GM12874 (cell line): ENCODE data around the gene SIDT2.
A peak's percentile ranks its signal among the peaks of the same experiment; 100 is the strongest.

Experiments used
- CTCF ChIP-seq: IDR thresholded peaks from 2 replicates; pipeline ENCODE4 v1.5.1; 2011; ENCODE audit warnings: low read depth, mild to moderate bottlenecking, control low read depth, low read length, moderate library complexity; ENCODE audit not compliant: insufficient read depth

Gene SIDT2

DNA sequence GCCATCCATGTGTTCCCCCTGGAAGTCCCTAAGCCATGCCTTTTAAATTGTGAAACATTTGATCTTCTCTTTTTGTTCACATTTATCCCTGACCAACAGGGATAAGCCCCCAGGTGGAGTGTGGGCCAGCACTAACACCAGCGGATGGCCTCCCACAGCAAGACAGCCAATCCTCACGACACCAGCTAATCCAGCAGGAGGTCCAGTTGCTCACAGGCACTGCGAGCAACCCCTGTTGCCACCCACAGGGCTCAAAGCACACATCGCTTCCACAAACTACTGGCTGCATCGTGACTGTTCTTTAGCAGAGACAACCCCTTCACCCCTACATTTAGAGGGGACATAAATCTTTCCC lies 51.4 kb downstream of the SIDT2 start:
- TF ChIP-seq CTCF = no peak

- TF ChIP-seq CTCF = no peak
Observed at GRCh38 chr11:117230286-117230961, 51.9 kb downstream of the SIDT2 start.

GRCh38 chr11:117230999-117231841 lies 52.7 kb downstream of the SIDT2 start:
- no peak for TF ChIP-seq CTCF

DNA sequence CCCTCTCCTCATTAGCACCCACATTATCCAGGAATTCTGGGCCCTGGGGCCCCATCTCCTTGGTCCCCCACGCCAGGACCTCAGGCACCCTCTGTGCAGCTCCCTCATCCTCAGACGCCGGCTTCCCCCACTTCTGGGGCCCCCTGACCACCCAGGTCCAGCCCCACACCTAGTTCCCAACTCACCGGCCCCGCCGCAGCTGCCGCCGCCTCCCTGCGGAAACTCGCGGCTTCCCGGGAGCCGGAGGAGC lies 53.2 kb downstream of the SIDT2 start, which contains the start of gene PCSK7:
PCSK7 (minus strand) TSS at position 232 of the 250 bp plus-strand sequence. CDS start 2,229 bp downstream, outside the sequence.
- no peak for TF ChIP-seq CTCF

- peak; percentile 88 for TF ChIP-seq CTCF
Observed at GRCh38 chr11:117232092-117232878, 53.7 kb downstream of the SIDT2 start, which contains the start of gene RNF214. RNF214 (plus strand) TSS chr11:117232671; CDS start chr11:117234273, 1,602 bp downstream.

GRCh38 chr11:117232911-117233409 lies 54.4 kb downstream of the SIDT2 start:
- no peak for TF ChIP-seq CTCF

DNA sequence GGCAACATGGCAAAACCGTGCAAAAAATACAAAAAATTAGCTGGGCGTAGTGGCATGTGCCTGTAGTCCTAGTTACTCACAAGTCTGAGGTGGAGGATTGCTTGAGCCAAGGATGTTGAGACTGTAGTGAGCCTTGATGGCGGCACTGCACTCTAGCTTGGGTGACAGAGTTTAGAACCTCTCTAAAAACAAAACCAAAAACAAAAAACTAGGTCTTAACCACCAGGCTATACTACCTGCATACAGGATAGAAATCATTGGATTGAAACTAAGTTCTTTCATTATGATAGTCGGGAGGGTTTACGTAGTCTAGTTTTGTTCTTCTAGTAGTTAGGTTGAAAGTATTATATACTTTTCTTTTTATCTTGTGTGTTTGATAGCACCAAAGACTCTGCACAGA lies 59.7 kb downstream of the SIDT2 start:
- no peak for TF ChIP-seq CTCF
